H9 (cell line): ENCODE measurements around the gene PROX1. TPM values are rescaled to one million over a fixed set of nuclear protein-coding genes. Genes with fewer than 3 reads are reported as not detected.

ENCODE experiments used
- DNase-seq: peaks from one replicate; pipeline ENCODE4 v3.0.0-alpha.2; 2017
- H2AFZ ChIP-seq: one replicate; pipeline ENCODE4 v1.6.1; 2013; ENCODE audit warnings: mild to moderate bottlenecking, low read length, control low read depth, moderate library complexity
- H2AK5ac ChIP-seq: 2 replicates; pipeline ENCODE4 v1.6.1; 2013; ENCODE audit warnings: low read length, control low read depth, mixed read lengths; ENCODE audit not compliant: insufficient read length
- H2BK120ac ChIP-seq: one replicate; pipeline ENCODE4 v1.6.1; 2013; ENCODE audit warnings: low read depth, mild to moderate bottlenecking, low read length, control low read depth, inconsistent platforms; ENCODE audit not compliant: poor library complexity, severe bottlenecking
- H2BK12ac ChIP-seq: 2 replicates; pipeline ENCODE4 v1.6.1; 2013; ENCODE audit warnings: low read length, control low read depth, mixed read lengths, low read depth; ENCODE audit not compliant: insufficient read length
- H2BK15ac ChIP-seq: 2 replicates; pipeline ENCODE4 v1.6.1; 2013; ENCODE audit warnings: low read depth, low read length, control low read depth
- H2BK20ac ChIP-seq: one replicate; pipeline ENCODE4 v1.6.1; 2013; ENCODE audit warnings: low read depth, mild to moderate bottlenecking, low read length, control low read depth, inconsistent platforms; ENCODE audit not compliant: poor library complexity, severe bottlenecking
- H2BK5ac ChIP-seq: 2 replicates; pipeline ENCODE4 v1.6.1; 2013; ENCODE audit warnings: low read length, control low read depth, mixed read lengths; ENCODE audit not compliant: insufficient read length
- H3K14ac ChIP-seq: 2 replicates; pipeline ENCODE4 v1.6.1; 2013; ENCODE audit warnings: low read length, control low read depth; ENCODE audit not compliant: insufficient read depth
- H3K18ac ChIP-seq: 2 replicates; pipeline ENCODE4 v1.6.1; 2013; ENCODE audit warnings: low read depth, mild to moderate bottlenecking, mixed read lengths, low read length, control low read depth; ENCODE audit not compliant: insufficient read length
- H3K23ac ChIP-seq: 2 replicates; pipeline ENCODE4 v1.6.1; 2013; ENCODE audit warnings: low read length, control low read depth, mixed read lengths, low read depth; ENCODE audit not compliant: insufficient read length
- H3K23me2 ChIP-seq: 2 replicates; pipeline ENCODE4 v1.6.1; 2013; ENCODE audit warnings: low read depth, mild to moderate bottlenecking, mixed read lengths, low read length, control low read depth; ENCODE audit not compliant: insufficient read length, poor library complexity, severe bottlenecking
- H3K27ac ChIP-seq: 2 replicates; pipeline ENCODE4 v1.5.1; 2013; ENCODE audit warnings: low read length, control low read depth, mixed read lengths, low read depth; ENCODE audit not compliant: insufficient read length
- H3K27me3 ChIP-seq: 2 replicates; pipeline ENCODE4 v1.6.1; 2013; ENCODE audit warnings: low read length, control low read depth, inconsistent platforms; ENCODE audit not compliant: insufficient read depth
- H3K4ac ChIP-seq: 2 replicates; pipeline ENCODE4 v1.6.1; 2013; ENCODE audit warnings: low read depth, mild to moderate bottlenecking, control low read depth, inconsistent platforms, low read length, moderate library complexity
- H3K4me1 ChIP-seq: 2 replicates; pipeline ENCODE4 v1.6.1; 2013; ENCODE audit warnings: low read length, control low read depth, inconsistent platforms; ENCODE audit not compliant: insufficient read depth
- H3K4me2 ChIP-seq: 2 replicates; pipeline ENCODE4 v1.6.1; 2013; ENCODE audit warnings: low read length, control low read depth, mixed read lengths; ENCODE audit not compliant: insufficient read length, insufficient read depth
- H3K56ac ChIP-seq: 2 replicates; pipeline ENCODE4 v1.6.1; 2013; ENCODE audit warnings: low read depth, mild to moderate bottlenecking, mixed read lengths, low read length, control low read depth; ENCODE audit not compliant: insufficient read length
- H3K79me1 ChIP-seq: 2 replicates; pipeline ENCODE4 v1.6.1; 2013; ENCODE audit warnings: low read depth, mild to moderate bottlenecking, moderate library complexity, low read length, control low read depth, inconsistent platforms; ENCODE audit not compliant: insufficient read depth, poor library complexity, severe bottlenecking
- H3K79me2 ChIP-seq: 2 replicates; pipeline ENCODE4 v1.6.1; 2013; ENCODE audit warnings: low read length, control low read depth, inconsistent platforms; ENCODE audit not compliant: insufficient read depth
- H3K9ac ChIP-seq: 2 replicates; pipeline ENCODE4 v1.6.1; 2013; ENCODE audit warnings: low read length, control low read depth, mixed read lengths; ENCODE audit not compliant: insufficient read length; ENCODE audit errors: extremely low read depth
- H3K9me3 ChIP-seq: one replicate; pipeline ENCODE4 v1.6.1; 2013; ENCODE audit warnings: low read depth, low read length, inconsistent platforms; ENCODE audit not compliant: control insufficient read depth
- H3T11ph ChIP-seq: one replicate; pipeline ENCODE4 v1.6.1; 2013; ENCODE audit warnings: mild to moderate bottlenecking, low read length, control low read depth, inconsistent platforms
- H4K20me1 ChIP-seq: one replicate; pipeline ENCODE4 v1.6.1; 2013; ENCODE audit not compliant: control insufficient read depth, insufficient read length, insufficient read depth
- H4K5ac ChIP-seq: 2 replicates; pipeline ENCODE4 v1.6.1; 2013; ENCODE audit warnings: low read depth, mild to moderate bottlenecking, mixed read lengths, low read length, control low read depth; ENCODE audit not compliant: insufficient read length
- H4K8ac ChIP-seq: replicated peaks from 2 replicates; pipeline ENCODE4 v1.6.1; 2013; ENCODE audit warnings: low read length, control low read depth, mixed read lengths, low read depth; ENCODE audit not compliant: insufficient read length
- H4K91ac ChIP-seq: 2 replicates; pipeline ENCODE4 v1.6.1; 2013; ENCODE audit warnings: low read depth, mild to moderate bottlenecking, moderate library complexity, mixed read lengths, low read length, control low read depth; ENCODE audit not compliant: insufficient read length
- H3K27ac Mint-ChIP-seq, 3 experiments: 2 replicates in 2 of 3; 3 replicates in 1 of 3; pipeline ENCODE4 v1.8.0; 2020 to 2021; ENCODE audit warnings: mixed read lengths in 3 of 3, mild to moderate bottlenecking in 1 of 3, moderate library complexity in 1 of 3
- H3K27me3 Mint-ChIP-seq: 2 replicates; pipeline ENCODE4 v1.8.0; 2021; ENCODE audit warnings: low read depth, mild to moderate bottlenecking, moderate library complexity, mixed read lengths
- H3K36me3 Mint-ChIP-seq, 3 experiments: 2 replicates in 2 of 3; 3 replicates in 1 of 3; pipeline ENCODE4 v1.8.0; 2020 to 2021; ENCODE audit warnings: low read depth in 3 of 3, mixed read lengths in 3 of 3; ENCODE audit not compliant: insufficient read depth in 1 of 3
- H3K4me1 Mint-ChIP-seq, 2 experiments: 2 replicates each; pipeline ENCODE4 v1.8.0; 2020; ENCODE audit warnings: mixed read lengths in 2 of 2
- H3K4me3 Mint-ChIP-seq, 2 experiments: 2 replicates in 1 of 2; 3 replicates in 1 of 2; pipeline ENCODE4 v1.8.0; 2020 to 2021; ENCODE audit warnings: mild to moderate bottlenecking in 2 of 2, mixed read lengths in 2 of 2, moderate library complexity in 1 of 2
- H3K9me3 Mint-ChIP-seq, 2 experiments: 2 replicates in 1 of 2; 3 replicates in 1 of 2; pipeline ENCODE4 v1.8.0; 2020; ENCODE audit warnings: mild to moderate bottlenecking in 2 of 2, mixed read lengths in 2 of 2, moderate library complexity in 1 of 2
- WGBS: extraction: QIAGEN DNeasy Blood & Tissue Kit; methylation state at CpG from one replicate; pipeline ENCODE4 v1.1.7; 2013; ENCODE audit warnings: missing lambda C conversion rate, low lambda C conversion rate, mixed read lengths; ENCODE audit not compliant: insufficient read length; ENCODE audit errors: extremely low coverage; 5-methylcytosine and 5-hydroxymethylcytosine counted together
- total RNA-seq: library from RNA; stranded (reverse); gene quantifications from 2 replicates; pipeline ENCODE4 v1.2.1, GENCODE V29; 2021
- TF ChIP-seq, protein P1 (sequence below): fragments of 200-600 bp; sonication (generic); conservative IDR thresholded peaks from 3 replicates; pipeline ENCODE4 v1.8.0; 2021; ENCODE audit warnings: antibody characterized with exemption, mild to moderate bottlenecking

PROX1 gene
- total RNA-seq, 1 experiment from 2014 or later = 0.72 TPM

DNA sequence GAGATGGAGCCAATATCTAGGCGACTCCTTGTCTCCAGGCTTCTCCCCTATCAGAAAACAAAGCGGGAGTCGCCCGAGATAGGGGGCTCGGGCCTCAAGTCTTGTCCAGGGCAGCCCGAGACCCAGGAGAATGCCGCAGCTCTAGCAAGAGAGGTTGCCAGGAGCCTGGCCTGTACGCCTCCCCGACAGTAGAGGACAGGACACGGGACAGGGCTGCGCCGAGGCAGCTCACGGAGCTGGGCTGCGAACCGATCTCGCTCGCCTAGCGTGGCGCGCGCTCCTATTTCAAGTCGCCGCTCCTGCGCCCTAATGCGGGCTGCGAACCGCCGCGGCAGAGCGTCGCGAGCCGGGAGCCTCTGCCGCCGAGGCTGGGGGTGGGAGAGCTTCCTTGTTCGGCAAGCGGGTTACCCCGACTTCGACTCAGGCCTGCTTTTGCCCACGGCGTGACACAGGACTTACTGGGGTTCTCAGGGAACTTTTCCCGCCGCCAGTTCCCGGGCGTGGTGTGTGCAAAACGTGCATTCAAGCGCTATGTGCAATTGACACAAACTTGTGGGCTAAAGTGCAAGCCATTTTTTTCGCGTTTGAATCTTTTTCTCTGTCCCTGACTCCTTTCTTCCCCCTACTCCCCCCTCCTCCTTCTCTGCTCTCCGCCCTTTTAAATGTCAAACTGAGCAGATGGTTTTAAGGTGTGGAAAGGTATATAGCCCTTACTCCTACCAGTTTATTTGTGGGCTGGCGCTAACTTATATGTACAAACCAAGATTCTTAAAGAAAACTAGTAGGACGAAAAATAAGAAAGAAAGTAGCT is 2.4 kb upstream of the PROX1 start:
- DNase-seq = peak; percentile 57
- no peaks in the 10 kb centered on the region for H3K4me1 ChIP-seq

More for the DNA sequence above, 2.4 kb upstream of the PROX1 start:
- Histone ChIP-seq H3K4me2 (peak overlapping the region; percentile 95), H2BK12ac (no peak overlapping the region), H3K9me3 (no peaks in the 10 kb centered on the region), H4K20me1 (no peaks in the 10 kb centered on the region), H3K56ac (no peak overlapping the region), H3T11ph (no peak overlapping the region), H4K91ac (no peak overlapping the region), H3K27me3 (peaks cover 65% of the 10 kb centered on the region), H3K23ac (no peak overlapping the region), H4K5ac (no peak overlapping the region), H3K9ac (no peak overlapping the region), H3K27ac (no peak overlapping the region), H2AK5ac (no peak overlapping the region), H4K8ac (no peak overlapping the region), H3K18ac (no peak overlapping the region), H3K79me1 (no peaks in the 10 kb centered on the region), H3K4ac (no peak overlapping the region), H3K79me2 (no peaks in the 10 kb centered on the region), H3K23me2 (peaks cover 43% of the 10 kb centered on the region), H2BK15ac (no peak overlapping the region), H2BK5ac (no peak overlapping the region), H2AFZ (no peak overlapping the region), H2BK120ac (no peak overlapping the region), H2BK20ac (no peak overlapping the region), H3K14ac (no peak overlapping the region)
- peaks cover 98% of the 10 kb centered on the region for H3K27me3 Mint-ChIP-seq
- H3K4me1 Mint-ChIP-seq = peaks cover 68 to 78% of the 10 kb centered on the region in 2 experiments
- no peak overlapping the region for H3K27ac Mint-ChIP-seq
- H3K36me3 Mint-ChIP-seq = no peaks in the 10 kb centered on the region
- H3K9me3 Mint-ChIP-seq = no peaks in the 10 kb centered on the region; a peak in 2 of 5 replicates
- no CpG with 5 or more reads among the region's 52 CpGs for WGBS
- TF ChIP-seq, protein P1, sequence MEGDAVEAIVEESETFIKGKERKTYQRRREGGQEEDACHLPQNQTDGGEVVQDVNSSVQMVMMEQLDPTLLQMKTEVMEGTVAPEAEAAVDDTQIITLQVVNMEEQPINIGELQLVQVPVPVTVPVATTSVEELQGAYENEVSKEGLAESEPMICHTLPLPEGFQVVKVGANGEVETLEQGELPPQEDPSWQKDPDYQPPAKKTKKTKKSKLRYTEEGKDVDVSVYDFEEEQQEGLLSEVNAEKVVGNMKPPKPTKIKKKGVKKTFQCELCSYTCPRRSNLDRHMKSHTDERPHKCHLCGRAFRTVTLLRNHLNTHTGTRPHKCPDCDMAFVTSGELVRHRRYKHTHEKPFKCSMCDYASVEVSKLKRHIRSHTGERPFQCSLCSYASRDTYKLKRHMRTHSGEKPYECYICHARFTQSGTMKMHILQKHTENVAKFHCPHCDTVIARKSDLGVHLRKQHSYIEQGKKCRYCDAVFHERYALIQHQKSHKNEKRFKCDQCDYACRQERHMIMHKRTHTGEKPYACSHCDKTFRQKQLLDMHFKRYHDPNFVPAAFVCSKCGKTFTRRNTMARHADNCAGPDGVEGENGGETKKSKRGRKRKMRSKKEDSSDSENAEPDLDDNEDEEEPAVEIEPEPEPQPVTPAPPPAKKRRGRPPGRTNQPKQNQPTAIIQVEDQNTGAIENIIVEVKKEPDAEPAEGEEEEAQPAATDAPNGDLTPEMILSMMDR = no peak
- peak overlapping the region in 1 of 2 experiments; percentile 92; a peak in 4 of 5 replicates for H3K4me3 Mint-ChIP-seq
